ENCODE measurements around the gene SLC35G4.

SLC35G4 gene

GRCh38 chr18:11567396-11567795 lies 42.0 kb upstream of the SLC35G4 start:
- Histone ChIP-seq H3K27ac (ENCODE audit: extremely low read depth, low read depth, low read length) (no peak overlapping the region), H3K4me3 (ENCODE audit: low read depth, low read length) (no peak overlapping the region), H3K4me1 (ENCODE audit: control insufficient read depth, insufficient read depth, low read length) (no peaks in the 10 kb centered on the region), H3K36me3 (ENCODE audit: control insufficient read depth in 2 of 2, insufficient read depth in 1 of 2, low read length in 2 of 2) (no peaks in the 10 kb centered on the region), H3K9me3 (ENCODE audit: control insufficient read depth, insufficient read depth, low read depth, low read length) (no peaks in the 10 kb centered on the region)
- ChIA-PET POLR2A (no interaction called here), CTCF (interaction anchor here (0.7 kb wide), 2 partner anchors 26 to 422 kb away, joined by 3 read pairs; no protein-coding TSS in a partner anchor)
- no peak for TF ChIP-seq ZBTB7A (tag by site-specific recombination; IDR thresholded peaks at IDR 0.05; ENCODE audit: low read depth)
- TF ChIP-seq ZNF513 (tag by site-specific recombination; IDR thresholded peaks at IDR 0.05), result no peak
- TF ChIP-seq ZNF585B (tag by site-specific recombination; IDR thresholded peaks at IDR 0.05), result no peak
- TF ChIP-seq CTCF (tag by site-specific recombination; IDR thresholded peaks at IDR 0.05), result no peak
- no peak for TF ChIP-seq BCL11B (tag by site-specific recombination; IDR thresholded peaks at IDR 0.05; ENCODE audit: low read depth)
- no peak for TF ChIP-seq ZBTB26 (tag by site-specific recombination; optimal IDR thresholded peaks at IDR 0.05)
- no peak for TF ChIP-seq PRDM2 (tag by site-specific recombination; IDR thresholded peaks at IDR 0.05; ENCODE audit: borderline replicate concordance)
- no peak for TF ChIP-seq ZNF654 (tag by site-specific recombination; IDR thresholded peaks at IDR 0.05; ENCODE audit: low read depth)
- TF ChIP-seq GLI4 (tag by site-specific recombination; IDR thresholded peaks at IDR 0.05), result no peak
- no peak for TF ChIP-seq SP7 (tag by site-specific recombination; IDR thresholded peaks at IDR 0.05)
- no peak for TF ChIP-seq ZNF561 (tag by site-specific recombination; IDR thresholded peaks at IDR 0.05; ENCODE audit: borderline replicate concordance)
- TF ChIP-seq ZNF645 (tag by site-specific recombination; IDR thresholded peaks at IDR 0.05), result no peak
- no peak for TF ChIP-seq ZNF596 (tag by site-specific recombination; IDR thresholded peaks at IDR 0.05)
- TF ChIP-seq ZNF324 (tag by site-specific recombination; IDR thresholded peaks at IDR 0.05), result no peak
- no peak for TF ChIP-seq ZNF501 (tag by site-specific recombination; IDR thresholded peaks at IDR 0.05)

Measured in HEK293 (cell line).